Central memory CD8-positive, alpha-beta T cell (primary cell): ENCODE measurements around the gene PCLO.

Source experiments
- ATAC-seq: fragments of 150-1000 bp; cut with Tn5 transposase; replicated peaks from 2 replicates; pipeline ENCODE4 v1.10.0; 2022; ENCODE audit warnings: mild to moderate bottlenecking, moderate FRiP score, moderate number of reproducible peaks; ENCODE audit not compliant: poor library complexity, severe bottlenecking; ENCODE audit errors: extremely low read depth
- DNase-seq, 2 donors: peaks; one replicate each; pipeline ENCODE4 v3.0.0; 2021; ENCODE audit warnings: low spot score in 2 of 2
- H3K27ac Mint-ChIP-seq: one replicate; pipeline ENCODE4 v1.8.0; 2022; ENCODE audit warnings: low read depth, mild to moderate bottlenecking, moderate library complexity, mixed read lengths
- H3K27me3 Mint-ChIP-seq: one replicate; pipeline ENCODE4 v1.8.0; 2022; ENCODE audit warnings: mixed read lengths
- H3K36me3 Mint-ChIP-seq: one replicate; pipeline ENCODE4 v1.8.0; 2022; ENCODE audit warnings: mild to moderate bottlenecking, moderate library complexity, mixed read lengths; ENCODE audit not compliant: insufficient read depth
- H3K4me1 Mint-ChIP-seq: one replicate; pipeline ENCODE4 v1.8.0; 2022; ENCODE audit warnings: mixed read lengths
- H3K4me3 Mint-ChIP-seq: one replicate; pipeline ENCODE4 v1.8.0; 2022; ENCODE audit warnings: mild to moderate bottlenecking, moderate library complexity, mixed read lengths
- H3K9me3 Mint-ChIP-seq: one replicate; pipeline ENCODE4 v1.8.0; 2022; ENCODE audit warnings: mixed read lengths

Gene PCLO, protein sequence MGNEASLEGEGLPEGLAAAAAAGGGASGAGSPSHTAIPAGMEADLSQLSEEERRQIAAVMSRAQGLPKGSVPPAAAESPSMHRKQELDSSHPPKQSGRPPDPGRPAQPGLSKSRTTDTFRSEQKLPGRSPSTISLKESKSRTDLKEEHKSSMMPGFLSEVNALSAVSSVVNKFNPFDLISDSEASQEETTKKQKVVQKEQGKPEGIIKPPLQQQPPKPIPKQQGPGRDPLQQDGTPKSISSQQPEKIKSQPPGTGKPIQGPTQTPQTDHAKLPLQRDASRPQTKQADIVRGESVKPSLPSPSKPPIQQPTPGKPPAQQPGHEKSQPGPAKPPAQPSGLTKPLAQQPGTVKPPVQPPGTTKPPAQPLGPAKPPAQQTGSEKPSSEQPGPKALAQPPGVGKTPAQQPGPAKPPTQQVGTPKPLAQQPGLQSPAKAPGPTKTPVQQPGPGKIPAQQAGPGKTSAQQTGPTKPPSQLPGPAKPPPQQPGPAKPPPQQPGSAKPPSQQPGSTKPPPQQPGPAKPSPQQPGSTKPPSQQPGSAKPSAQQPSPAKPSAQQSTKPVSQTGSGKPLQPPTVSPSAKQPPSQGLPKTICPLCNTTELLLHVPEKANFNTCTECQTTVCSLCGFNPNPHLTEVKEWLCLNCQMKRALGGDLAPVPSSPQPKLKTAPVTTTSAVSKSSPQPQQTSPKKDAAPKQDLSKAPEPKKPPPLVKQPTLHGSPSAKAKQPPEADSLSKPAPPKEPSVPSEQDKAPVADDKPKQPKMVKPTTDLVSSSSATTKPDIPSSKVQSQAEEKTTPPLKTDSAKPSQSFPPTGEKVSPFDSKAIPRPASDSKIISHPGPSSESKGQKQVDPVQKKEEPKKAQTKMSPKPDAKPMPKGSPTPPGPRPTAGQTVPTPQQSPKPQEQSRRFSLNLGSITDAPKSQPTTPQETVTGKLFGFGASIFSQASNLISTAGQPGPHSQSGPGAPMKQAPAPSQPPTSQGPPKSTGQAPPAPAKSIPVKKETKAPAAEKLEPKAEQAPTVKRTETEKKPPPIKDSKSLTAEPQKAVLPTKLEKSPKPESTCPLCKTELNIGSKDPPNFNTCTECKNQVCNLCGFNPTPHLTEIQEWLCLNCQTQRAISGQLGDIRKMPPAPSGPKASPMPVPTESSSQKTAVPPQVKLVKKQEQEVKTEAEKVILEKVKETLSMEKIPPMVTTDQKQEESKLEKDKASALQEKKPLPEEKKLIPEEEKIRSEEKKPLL (N-terminal part only)

DNA sequence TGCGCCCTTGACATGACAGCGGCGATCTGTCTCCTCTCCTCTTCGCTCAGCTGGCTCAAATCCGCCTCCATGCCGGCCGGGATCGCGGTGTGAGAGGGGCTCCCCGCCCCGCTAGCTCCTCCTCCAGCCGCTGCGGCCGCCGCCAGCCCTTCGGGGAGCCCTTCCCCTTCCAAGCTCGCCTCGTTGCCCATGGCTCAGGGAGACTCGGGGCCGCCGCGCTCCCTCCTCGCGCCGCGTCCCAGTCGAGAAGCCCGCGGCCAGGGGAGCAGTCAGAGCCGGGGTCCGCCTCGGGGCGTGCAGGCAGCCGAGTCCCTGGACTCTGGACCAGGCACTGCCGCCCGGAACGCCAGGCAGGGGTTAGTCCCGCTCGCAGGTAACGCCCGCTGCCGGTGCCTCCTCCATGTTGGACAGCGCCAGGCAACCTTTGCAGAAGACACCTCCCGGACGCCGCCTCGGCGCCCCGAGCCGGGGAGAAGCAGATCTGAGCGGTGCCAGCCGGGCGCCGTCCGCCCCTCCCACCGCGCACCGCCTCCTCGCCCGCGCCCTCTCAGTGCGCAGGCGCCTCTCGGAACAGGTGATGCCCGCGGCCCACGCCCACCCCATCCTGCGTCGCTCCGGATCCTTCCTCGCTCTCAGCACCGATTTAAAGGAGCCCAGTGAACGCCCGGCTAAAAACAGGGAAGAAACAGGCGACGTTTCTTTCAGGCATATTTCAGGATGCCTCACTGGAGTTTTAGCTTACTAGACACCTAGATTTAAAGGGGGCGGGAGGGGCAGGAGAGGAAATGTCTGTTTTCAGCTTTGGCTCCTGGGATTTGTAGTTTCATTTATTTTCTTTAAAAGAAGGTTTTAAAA, at the start of gene PCLO:
Gene PCLO (minus strand): TSS at position 483 of the 855 bp plus-strand sequence. CDS start 292 bp downstream, at position 191.
- no peak within 1 kb of the TSS for H3K4me3 Mint-ChIP-seq
- H3K9me3 Mint-ChIP-seq = no peaks in the 10 kb centered on the region
- no peak within 1 kb of the TSS for H3K27ac Mint-ChIP-seq
- H3K27me3 Mint-ChIP-seq = no peaks in the 10 kb centered on the region
- DNase-seq (no peak), ATAC-seq (peak; percentile 35)
- no peaks in the 10 kb centered on the region for H3K36me3 Mint-ChIP-seq
- no peaks in the 10 kb centered on the region for H3K4me1 Mint-ChIP-seq

DNA sequence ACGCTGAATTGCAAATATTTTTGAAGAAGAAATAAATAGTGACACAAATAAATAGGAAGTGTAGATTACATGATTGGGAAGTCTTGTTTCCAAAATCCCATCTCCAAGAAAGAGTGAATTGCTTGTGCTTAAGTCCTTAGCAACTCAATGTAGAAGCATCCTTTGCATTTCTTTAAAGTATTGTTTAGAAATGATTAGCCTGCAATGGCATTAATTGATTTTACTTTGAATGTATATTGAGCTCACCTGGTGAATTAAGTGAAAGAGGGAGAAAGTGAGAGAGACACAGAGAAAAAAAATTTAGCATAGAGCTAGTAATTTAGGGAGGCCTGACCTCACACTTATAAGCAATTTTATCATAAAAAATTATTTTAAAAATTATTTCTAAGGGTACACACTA, 49.0 kb upstream of the PCLO start:
- ATAC-seq (no peak), DNase-seq (no peak)
- no peaks in the 10 kb centered on the region for H3K4me1 Mint-ChIP-seq
- H3K4me3 Mint-ChIP-seq = no peak overlapping the region
- H3K9me3 Mint-ChIP-seq = peaks cover 12% of the 10 kb centered on the region
- H3K27me3 Mint-ChIP-seq = no peaks in the 10 kb centered on the region
- H3K27ac Mint-ChIP-seq = no peak overlapping the region
- no peaks in the 10 kb centered on the region for H3K36me3 Mint-ChIP-seq

DNA sequence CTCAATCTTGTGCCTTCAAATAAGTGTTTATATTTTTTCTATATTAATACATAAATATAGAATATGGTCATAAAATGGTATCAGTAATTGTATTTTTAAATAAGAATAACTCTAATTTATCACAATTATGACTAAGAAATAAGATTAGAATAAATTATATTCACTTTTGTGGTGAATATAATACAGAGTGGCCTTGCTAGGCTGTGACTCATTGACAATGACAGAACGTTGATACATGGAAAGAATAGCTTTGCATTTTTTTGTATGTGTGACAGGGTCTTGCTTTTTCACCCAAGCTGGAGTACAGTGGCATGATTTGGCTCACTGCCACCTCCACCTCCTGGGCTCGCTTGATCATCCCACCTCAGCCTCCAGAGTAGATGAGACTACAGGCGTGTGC, 47.8 kb upstream of the PCLO start:
- no peaks in the 10 kb centered on the region for H3K4me1 Mint-ChIP-seq
- no peaks in the 10 kb centered on the region for H3K36me3 Mint-ChIP-seq
- peaks cover 12% of the 10 kb centered on the region for H3K9me3 Mint-ChIP-seq
- H3K4me3 Mint-ChIP-seq = no peak overlapping the region
- no peak for ATAC-seq
- H3K27me3 Mint-ChIP-seq = no peaks in the 10 kb centered on the region
- no peak for DNase-seq
- no peak overlapping the region for H3K27ac Mint-ChIP-seq

DNA sequence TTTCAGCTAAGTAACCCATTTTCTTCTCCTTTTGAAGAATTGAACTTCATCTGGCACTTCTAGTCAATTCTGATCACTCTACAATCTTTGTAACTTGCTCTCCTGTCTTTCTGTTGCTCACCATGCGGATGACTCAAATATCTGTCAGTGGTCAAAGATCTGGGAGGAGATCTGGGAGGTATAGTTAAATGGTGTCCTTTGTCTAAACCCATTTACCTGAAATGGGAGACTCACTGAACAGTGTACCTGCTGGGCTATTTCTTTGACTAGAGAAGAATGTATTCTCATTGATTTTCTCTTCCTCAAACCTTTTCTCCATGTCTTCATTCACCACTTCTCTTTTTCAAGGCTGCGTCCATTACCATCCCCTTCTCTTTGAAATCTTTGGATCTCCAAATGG, 42.0 kb upstream of the PCLO start:
- H3K4me1 Mint-ChIP-seq = no peaks in the 10 kb centered on the region
- no peaks in the 10 kb centered on the region for H3K36me3 Mint-ChIP-seq
- H3K27me3 Mint-ChIP-seq = no peaks in the 10 kb centered on the region
- DNase-seq (no peak), ATAC-seq (no peak)
- peaks cover 23% of the 10 kb centered on the region for H3K9me3 Mint-ChIP-seq
- no peak overlapping the region for H3K4me3 Mint-ChIP-seq
- H3K27ac Mint-ChIP-seq = no peak overlapping the region

DNA sequence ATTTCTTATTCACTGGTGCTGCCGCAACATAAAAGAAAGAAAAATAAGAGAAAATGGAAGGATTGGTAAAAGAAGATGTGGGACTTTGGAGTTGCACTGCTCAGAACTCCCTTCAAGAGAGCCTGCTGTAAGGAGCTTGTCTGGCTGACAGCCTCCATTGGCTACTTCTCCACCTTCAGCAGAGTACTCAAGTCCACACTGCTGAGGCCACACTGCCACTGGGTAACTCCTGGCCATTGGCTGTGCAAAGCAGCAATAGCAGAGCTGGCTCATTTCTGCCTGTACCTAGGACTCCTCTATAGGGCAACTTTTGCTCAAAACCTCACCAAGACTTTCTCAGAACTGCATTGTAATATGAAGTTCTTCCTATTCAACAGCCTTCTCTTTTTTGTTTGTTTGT, 38.7 kb upstream of the PCLO start:
- no peak for DNase-seq
- no peaks in the 10 kb centered on the region for H3K27me3 Mint-ChIP-seq
- H3K36me3 Mint-ChIP-seq = no peaks in the 10 kb centered on the region
- no peak overlapping the region for H3K27ac Mint-ChIP-seq
- no peak overlapping the region for H3K4me3 Mint-ChIP-seq
- ATAC-seq = no peak
- H3K4me1 Mint-ChIP-seq = no peaks in the 10 kb centered on the region
- H3K9me3 Mint-ChIP-seq = peaks cover 17% of the 10 kb centered on the region

DNA sequence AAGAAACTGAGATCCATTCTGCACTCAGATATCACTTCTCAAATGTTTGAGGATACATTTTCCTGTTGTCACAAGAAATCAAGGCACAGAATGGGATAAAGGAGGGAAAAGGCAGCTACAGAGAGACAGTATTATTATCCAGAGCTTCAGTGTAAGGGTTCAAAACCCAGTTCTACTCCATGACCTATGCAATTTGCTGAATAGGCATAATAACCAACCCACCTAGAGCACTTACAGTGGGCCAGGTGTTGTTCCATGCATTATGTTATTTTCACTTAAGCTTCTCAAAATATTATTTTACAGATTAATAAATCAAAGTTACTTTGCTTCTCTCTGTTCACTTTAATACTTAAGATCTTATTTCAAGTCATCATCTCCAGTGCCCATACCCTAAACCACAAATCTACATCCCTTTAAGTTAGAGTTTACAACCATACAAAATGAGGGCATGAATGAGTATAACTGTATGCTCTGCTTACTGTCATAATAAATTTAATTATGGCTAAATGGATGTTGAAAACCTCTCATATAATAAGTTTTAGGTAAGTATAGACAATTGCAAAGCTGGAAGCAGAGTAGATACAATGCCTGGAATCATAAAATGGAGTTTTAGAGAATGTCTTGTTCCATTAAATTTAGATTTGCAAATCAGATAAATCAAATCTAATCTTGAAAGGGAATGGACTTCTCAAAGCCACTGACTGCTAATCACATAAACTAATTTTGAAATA, 28.1 kb upstream of the PCLO start:
- DNase-seq = no peak
- Mint-ChIP-seq H3K9me3 (peaks cover 5% of the 10 kb centered on the region), H3K4me3 (no peak overlapping the region), H3K4me1 (no peaks in the 10 kb centered on the region), H3K36me3 (no peaks in the 10 kb centered on the region), H3K27me3 (no peaks in the 10 kb centered on the region), H3K27ac (no peak overlapping the region)
- ATAC-seq = no peak

DNA sequence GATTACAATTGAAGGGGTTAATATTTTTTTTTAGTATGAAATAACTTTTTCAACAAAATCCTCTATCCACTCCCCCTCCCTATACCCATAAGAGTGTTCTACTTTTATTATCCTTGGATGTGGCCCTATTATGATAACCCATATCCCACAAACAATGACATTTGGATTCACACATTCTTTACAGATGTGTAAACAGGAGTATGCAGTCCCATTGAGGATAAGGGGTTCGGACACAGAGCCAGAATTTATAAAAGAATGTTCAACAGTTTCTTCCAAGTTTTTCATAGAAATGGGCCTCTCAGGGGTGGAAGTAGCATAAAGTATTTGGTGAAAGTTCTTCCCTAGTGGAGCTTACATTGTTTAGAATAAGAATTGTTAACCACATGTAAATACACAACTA, 16.1 kb upstream of the PCLO start:
- no peak for DNase-seq

DNA sequence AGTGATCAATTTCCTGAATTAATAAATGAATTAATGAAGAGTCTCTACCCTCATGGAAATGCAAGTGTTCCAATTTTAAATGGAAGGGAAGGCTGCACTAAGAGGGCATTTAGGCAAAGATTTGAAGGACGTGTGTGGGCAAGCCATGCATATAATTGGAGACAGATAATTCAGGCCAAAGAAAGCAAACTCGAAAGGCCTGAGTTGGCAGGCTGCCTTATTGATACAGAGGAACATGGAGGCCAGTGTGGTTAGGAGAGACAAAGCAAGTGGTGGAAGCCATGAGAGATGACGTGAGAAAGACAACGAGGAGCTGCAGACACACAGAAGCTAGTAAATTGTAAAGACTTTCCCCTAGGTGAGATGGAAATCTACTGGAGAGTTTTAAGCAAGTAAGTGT, 15.4 kb upstream of the PCLO start:
- H3K9me3 Mint-ChIP-seq = peaks cover 34% of the 10 kb centered on the region
- H3K27ac Mint-ChIP-seq = no peak overlapping the region
- H3K27me3 Mint-ChIP-seq = no peaks in the 10 kb centered on the region
- no peaks in the 10 kb centered on the region for H3K36me3 Mint-ChIP-seq
- no peaks in the 10 kb centered on the region for H3K4me1 Mint-ChIP-seq
- no peak for ATAC-seq
- no peak for DNase-seq
- H3K4me3 Mint-ChIP-seq = no peak overlapping the region

More for the DNA sequence above, 16.1 kb upstream of the PCLO start:
- Mint-ChIP-seq H3K27ac (no peak overlapping the region), H3K9me3 (peaks cover 33% of the 10 kb centered on the region), H3K4me3 (no peak overlapping the region), H3K27me3 (no peaks in the 10 kb centered on the region), H3K36me3 (no peaks in the 10 kb centered on the region), H3K4me1 (no peaks in the 10 kb centered on the region)
- no peak for ATAC-seq

DNA sequence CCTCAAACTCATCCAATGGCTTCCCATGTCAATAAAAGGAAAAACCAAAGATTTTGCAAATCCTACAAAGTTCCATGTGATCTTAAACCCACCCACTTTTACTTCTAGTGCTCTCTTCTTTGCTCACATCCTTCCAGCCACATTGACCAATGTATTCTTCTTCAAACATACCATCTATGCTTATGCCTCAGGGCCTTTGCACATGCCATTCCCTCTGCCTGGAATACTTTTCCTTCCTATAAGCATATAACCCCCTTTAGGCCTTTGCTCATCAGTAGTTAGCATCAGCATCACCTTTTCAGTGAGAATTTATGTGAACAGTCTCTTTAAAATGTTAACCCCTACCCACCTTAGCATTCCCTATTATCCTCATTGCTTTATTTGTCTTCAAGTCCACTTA, 11.0 kb upstream of the PCLO start:
- Mint-ChIP-seq H3K36me3 (no peaks in the 10 kb centered on the region), H3K27me3 (no peaks in the 10 kb centered on the region), H3K9me3 (peaks cover 35% of the 10 kb centered on the region), H3K27ac (no peak overlapping the region), H3K4me3 (no peak overlapping the region), H3K4me1 (no peaks in the 10 kb centered on the region)
- no peak for ATAC-seq
- no peak for DNase-seq

DNA sequence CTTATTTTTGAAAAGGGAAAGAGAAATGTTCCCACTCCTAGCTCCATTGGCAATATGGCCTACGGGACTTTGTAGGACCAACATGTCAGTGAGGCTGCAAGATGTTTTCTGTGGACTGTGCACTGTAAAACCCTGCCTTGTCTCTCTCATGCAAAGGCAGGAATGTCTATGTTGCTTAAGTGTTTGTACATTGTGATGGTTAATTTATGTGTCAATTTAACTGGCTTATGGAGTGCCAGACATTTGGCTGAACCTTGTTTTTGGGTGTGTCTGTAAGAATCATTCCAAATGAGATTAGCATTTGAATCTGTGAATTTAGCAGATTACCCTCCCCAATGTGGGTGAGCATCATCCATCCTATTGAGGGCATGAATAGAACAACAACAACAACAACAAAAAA, 4.1 kb upstream of the PCLO start:
- DNase-seq = no peak
- H3K4me3 Mint-ChIP-seq = no peak overlapping the region
- no peak for ATAC-seq
- no peaks in the 10 kb centered on the region for H3K4me1 Mint-ChIP-seq
- peaks cover 6% of the 10 kb centered on the region for H3K9me3 Mint-ChIP-seq
- H3K27ac Mint-ChIP-seq = no peak overlapping the region
- no peaks in the 10 kb centered on the region for H3K36me3 Mint-ChIP-seq
- H3K27me3 Mint-ChIP-seq = no peaks in the 10 kb centered on the region

DNA sequence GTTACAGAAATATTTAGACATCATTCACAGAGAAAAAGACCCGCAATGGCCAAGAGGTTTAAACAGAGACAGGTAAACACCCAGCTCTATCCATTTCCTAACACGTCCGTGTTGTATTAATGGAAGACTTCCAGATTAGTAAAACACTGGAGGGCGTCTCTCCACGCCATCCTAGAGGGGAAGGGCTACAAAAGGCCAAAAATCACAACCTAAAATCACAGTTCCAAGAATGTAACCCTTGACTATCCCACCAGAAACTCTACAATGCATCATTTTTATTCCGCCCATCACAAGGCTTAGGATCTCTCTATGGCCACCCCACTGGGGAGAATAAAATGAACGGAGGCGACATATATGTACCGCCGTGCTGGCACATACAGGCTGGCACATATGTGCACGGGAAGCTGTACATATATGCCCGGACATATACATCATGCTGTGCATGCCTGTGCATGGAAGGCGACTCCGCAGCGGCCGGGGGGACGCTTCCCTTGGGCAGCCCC, 734 bp downstream of the PCLO start:
- Mint-ChIP-seq H3K27me3 (no peaks in the 10 kb centered on the region), H3K9me3 (no peaks in the 10 kb centered on the region), H3K4me3 (no peak overlapping the region), H3K4me1 (no peaks in the 10 kb centered on the region), H3K27ac (no peak overlapping the region), H3K36me3 (no peaks in the 10 kb centered on the region)
- no peak for DNase-seq
- ATAC-seq = no peak
